Transverse colon (tissue), 4 donors: ENCODE results near the gene PLCG2. TPM values are rescaled to one million over a fixed set of nuclear protein-coding genes. Genes with fewer than 3 reads are reported as not detected.
"Not testable (repeated sequence)": the region's sequence is repeated elsewhere in the genome, so short reads cannot be mapped to it uniquely, and the experiment has no call there.

ENCODE experiments used
- DNase-seq: peaks from one replicate; pipeline ENCODE4 v3.0.0-alpha.2; 2019
- H3K27ac ChIP-seq, 4 donors: fragments of 200-600 bp; sonication (generic); 2 replicates each; pipeline ENCODE4 v1.5.1; 2016 to 2018; ENCODE audit warnings: inconsistent platforms in 4 of 4
- H3K27me3 ChIP-seq: fragments of 200-600 bp; sonication (generic); 2 replicates; pipeline ENCODE4 v1.5.1; 2017; ENCODE audit warnings: inconsistent platforms
- H3K36me3 ChIP-seq, 4 donors: fragments of 200-600 bp; sonication (generic); 2 replicates each; pipeline ENCODE4 v1.5.1; 2017 to 2019; ENCODE audit warnings: inconsistent platforms in 4 of 4
- H3K4me1 ChIP-seq, 4 donors: fragments of 200-600 bp; sonication (generic); 2 replicates each; pipeline ENCODE4 v1.5.1; 2017 to 2020; ENCODE audit warnings: inconsistent platforms in 4 of 4
- H3K4me3 ChIP-seq, 4 donors: fragments of 200-600 bp; sonication (generic); 1 replicate in 1 of 4; 2 replicates in 3 of 4; pipeline versions ENCODE4 v1.5.1 to v1.6.1; 2017 to 2019; ENCODE audit warnings: inconsistent platforms in 4 of 4
- H3K9me3 ChIP-seq, 2 donors: fragments of 200-600 bp; sonication (generic); 2 replicates each; pipeline ENCODE4 v1.5.1; 2017 to 2019; ENCODE audit warnings: inconsistent platforms in 2 of 2
- EP300 ChIP-seq: sonication (generic); formaldehyde crosslinking; IDR thresholded peaks from one replicate; pipeline ENCODE4 v1.6.1; 2017; ENCODE audit warnings: antibody characterized with exemption, low read depth
- POLR2A ChIP-seq: fragments of 450-650 bp; IDR thresholded peaks from one replicate; pipeline ENCODE4 v1.6.1; 2016; ENCODE audit warnings: antibody characterized with exemption, mild to moderate bottlenecking, moderate library complexity
- POLR2AphosphoS5 ChIP-seq, 3 donors: sonication (generic); formaldehyde crosslinking; IDR thresholded peaks; one replicate each; pipeline ENCODE4 v1.6.1; 2016; ENCODE audit warnings: antibody characterized with exemption in 3 of 3
- WGBS, 2 donors: methylation state at CpG; one replicate each; pipeline ENCODE4 v1.1.5; 2018; ENCODE audit warnings: low coverage in 1 of 2; 5-methylcytosine and 5-hydroxymethylcytosine counted together
- in situ Hi-C, 4 donors: fragments of 200-750 bp; cut with MboI; loops; one replicate each; pipeline versions ENCODE4 v1.15.0 to v1.15.1; 2017; ENCODE audit warnings: low sequenced_read_pairs in 3 of 4, low pct_ligation_motif_present in 1 of 4, low pct_unique_long_range_greater_than_20kb in 1 of 4
- intact Hi-C: fragments of 100-400 bp; cut with DNase I; formaldehyde crosslinking; loops from one replicate; pipeline ENCODE4 v1.15.1; 2023; ENCODE audit warnings: low total_unique reads
- total RNA-seq, 4 donors: library from RNA; depleted of rRNA; stranded (reverse); fragments of >200 nt; gene quantifications; one replicate each; pipeline ENCODE4 v1.1.0, GENCODE V29; 2016
- TF ChIP-seq, protein P1 (sequence below), 5 experiments: fragments of 200-600 bp in 3 of 5; fragments of 450-650 bp in 2 of 5; sonication (generic) in 3 of 5; IDR thresholded peaks; 1 replicate in 2 of 5; 2 replicates in 3 of 5; pipeline ENCODE4 v1.5.1; 2016 to 2017; ENCODE audit warnings: antibody characterized with exemption in 5 of 5, inconsistent platforms in 3 of 5, mild to moderate bottlenecking in 2 of 5, moderate library complexity in 1 of 5

The PLCG2 gene
- total RNA-seq, 4 donors from 2014 or later, result 9.0 to 65.9 (median 28.6) TPM

DNA sequence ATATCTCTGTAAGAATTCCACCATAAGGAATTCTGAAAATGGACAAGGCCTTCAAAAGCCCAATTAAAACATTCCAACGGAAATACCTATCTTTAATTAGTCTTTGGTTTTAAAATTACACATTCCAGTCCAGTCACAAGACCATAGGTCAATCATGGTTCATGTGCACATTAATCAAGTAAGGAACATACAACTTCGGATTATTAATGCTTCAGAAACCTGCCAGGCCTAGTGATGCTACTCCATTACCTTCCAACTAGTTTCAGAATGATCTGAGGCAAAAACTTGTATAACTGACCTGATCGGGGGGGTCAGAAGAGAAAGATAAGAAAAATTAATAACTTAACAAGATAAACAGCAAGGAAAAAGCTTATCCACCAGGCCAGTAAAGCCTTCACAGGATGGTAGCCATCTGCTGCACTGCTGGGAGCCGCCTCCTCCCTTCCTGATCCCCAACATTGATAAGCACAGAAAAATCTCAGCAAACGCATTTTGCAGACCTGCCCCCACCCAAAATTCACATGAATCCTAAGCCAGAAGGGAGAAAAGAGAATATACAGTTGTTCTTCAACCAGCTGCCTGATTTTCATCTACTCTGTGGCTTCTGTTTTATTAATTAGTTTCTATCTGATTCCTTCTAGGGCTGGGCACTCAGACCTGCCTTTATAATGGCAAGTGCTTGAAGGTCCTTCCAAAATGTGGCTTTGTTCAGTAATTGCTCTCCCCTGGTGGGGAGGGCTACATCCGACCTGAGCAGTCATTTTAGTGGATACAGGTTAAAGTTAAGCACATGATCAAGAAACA, 226.1 kb downstream of the PLCG2 start:
- H3K9me3 ChIP-seq, result peaks cover 0 to 12% of the 10 kb centered on the region in 2 donors
- no peaks in the 10 kb centered on the region for H3K27me3 ChIP-seq
- no peak overlapping the region for H3K4me3 ChIP-seq
- intact Hi-C loops (no loop called here), in situ Hi-C loops (no loop called here)
- H3K27ac ChIP-seq, result no peak overlapping the region
- DNase-seq, result no peak
- peaks cover 0 to under 1% (median under 1%) of the 10 kb centered on the region in 4 donors for H3K4me1 ChIP-seq
- peaks cover 0 to 4% (median 0%) of the 10 kb centered on the region in 4 donors for H3K36me3 ChIP-seq
- TF ChIP-seq EP300 (no peak), POLR2A (no peak), POLR2AphosphoS5 (IDR thresholded peaks at IDR 0.05) (no peak)
- TF ChIP-seq, protein P1, sequence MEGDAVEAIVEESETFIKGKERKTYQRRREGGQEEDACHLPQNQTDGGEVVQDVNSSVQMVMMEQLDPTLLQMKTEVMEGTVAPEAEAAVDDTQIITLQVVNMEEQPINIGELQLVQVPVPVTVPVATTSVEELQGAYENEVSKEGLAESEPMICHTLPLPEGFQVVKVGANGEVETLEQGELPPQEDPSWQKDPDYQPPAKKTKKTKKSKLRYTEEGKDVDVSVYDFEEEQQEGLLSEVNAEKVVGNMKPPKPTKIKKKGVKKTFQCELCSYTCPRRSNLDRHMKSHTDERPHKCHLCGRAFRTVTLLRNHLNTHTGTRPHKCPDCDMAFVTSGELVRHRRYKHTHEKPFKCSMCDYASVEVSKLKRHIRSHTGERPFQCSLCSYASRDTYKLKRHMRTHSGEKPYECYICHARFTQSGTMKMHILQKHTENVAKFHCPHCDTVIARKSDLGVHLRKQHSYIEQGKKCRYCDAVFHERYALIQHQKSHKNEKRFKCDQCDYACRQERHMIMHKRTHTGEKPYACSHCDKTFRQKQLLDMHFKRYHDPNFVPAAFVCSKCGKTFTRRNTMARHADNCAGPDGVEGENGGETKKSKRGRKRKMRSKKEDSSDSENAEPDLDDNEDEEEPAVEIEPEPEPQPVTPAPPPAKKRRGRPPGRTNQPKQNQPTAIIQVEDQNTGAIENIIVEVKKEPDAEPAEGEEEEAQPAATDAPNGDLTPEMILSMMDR (IDR thresholded peaks at IDR 0.05), result no peak
- 81 to 94% methylated on average over 5 to 6 of the region's 6 CpGs for WGBS, 2 donors

DNA sequence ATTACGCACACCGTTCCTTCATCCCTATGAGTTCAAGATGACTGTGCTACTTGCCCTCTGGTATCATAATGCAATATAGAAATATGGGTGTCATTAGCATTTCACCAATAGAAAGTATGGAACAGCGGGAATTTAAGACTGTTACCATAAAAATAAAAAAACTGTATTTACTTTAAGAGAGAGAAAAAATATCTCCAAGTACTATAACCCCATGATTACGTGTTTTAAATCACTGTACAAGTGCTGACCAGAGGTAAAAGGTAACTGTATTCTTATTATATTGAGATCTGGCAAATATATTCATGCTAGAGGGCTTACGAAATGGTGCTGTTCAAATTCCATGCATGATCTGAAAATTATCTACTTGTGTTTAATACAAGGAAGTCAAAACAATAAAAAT, 226.9 kb downstream of the PLCG2 start:
- peaks cover 0 to 12% of the 10 kb centered on the region in 2 donors for H3K9me3 ChIP-seq
- intact Hi-C loops, result no loop called here
- H3K27ac ChIP-seq, result no peak overlapping the region
- peaks cover 0 to 7% (median 2%) of the 10 kb centered on the region in 4 donors for H3K4me1 ChIP-seq
- no peak for DNase-seq
- TF ChIP-seq POLR2A, result no peak
- no peak for TF ChIP-seq EP300
- TF ChIP-seq POLR2AphosphoS5 (IDR thresholded peaks at IDR 0.05), result no peak
- TF ChIP-seq, protein P1 (IDR thresholded peaks at IDR 0.05), result no peak
- H3K27me3 ChIP-seq, result no peaks in the 10 kb centered on the region
- H3K36me3 ChIP-seq, result peaks cover 0 to 4% (median 0%) of the 10 kb centered on the region in 4 donors
- H3K4me3 ChIP-seq, result no peak overlapping the region
- in situ Hi-C loops, result no loop called here
- 61 to 74% methylated on average over 5 of the region's 5 CpGs for WGBS, 2 donors

DNA sequence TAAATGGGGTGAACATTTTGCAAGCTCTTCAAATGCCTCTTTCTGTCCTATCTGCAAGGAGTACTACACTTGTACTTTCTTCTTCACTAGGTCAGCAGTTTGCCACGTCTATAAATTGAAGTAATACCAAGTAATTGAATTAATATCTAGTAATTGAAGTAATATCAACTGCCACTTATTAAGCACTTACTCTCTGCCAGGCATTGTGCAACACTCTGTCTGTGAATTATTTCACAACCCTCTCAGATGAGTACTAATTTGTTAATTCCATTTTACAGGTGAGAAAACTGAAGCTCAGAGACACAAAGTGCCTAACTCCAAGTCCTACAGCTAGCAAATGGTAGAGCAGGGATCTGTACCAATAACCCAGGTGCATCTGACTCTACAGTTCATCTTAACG, 228.1 kb downstream of the PLCG2 start:
- H3K4me3 ChIP-seq, result no peak overlapping the region
- no peak for DNase-seq
- TF ChIP-seq, protein P1 (IDR thresholded peaks at IDR 0.05), result no peak
- TF ChIP-seq EP300 (no peak), POLR2AphosphoS5 (IDR thresholded peaks at IDR 0.05) (no peak), POLR2A (no peak)
- H3K4me1 ChIP-seq, result peaks cover 0 to 7% (median 2%) of the 10 kb centered on the region in 4 donors
- H3K36me3 ChIP-seq, result peaks cover 0 to 4% (median 0%) of the 10 kb centered on the region in 4 donors
- peaks cover 4% of the 10 kb centered on the region for H3K27me3 ChIP-seq
- no peak overlapping the region for H3K27ac ChIP-seq
- 73 to 91% methylated on average over 2 of the region's 2 CpGs for WGBS, 2 donors
- in situ Hi-C loops (no loop called here), intact Hi-C loops (no loop called here)
- H3K9me3 ChIP-seq, result peaks cover 0 to 12% of the 10 kb centered on the region in 2 donors

DNA sequence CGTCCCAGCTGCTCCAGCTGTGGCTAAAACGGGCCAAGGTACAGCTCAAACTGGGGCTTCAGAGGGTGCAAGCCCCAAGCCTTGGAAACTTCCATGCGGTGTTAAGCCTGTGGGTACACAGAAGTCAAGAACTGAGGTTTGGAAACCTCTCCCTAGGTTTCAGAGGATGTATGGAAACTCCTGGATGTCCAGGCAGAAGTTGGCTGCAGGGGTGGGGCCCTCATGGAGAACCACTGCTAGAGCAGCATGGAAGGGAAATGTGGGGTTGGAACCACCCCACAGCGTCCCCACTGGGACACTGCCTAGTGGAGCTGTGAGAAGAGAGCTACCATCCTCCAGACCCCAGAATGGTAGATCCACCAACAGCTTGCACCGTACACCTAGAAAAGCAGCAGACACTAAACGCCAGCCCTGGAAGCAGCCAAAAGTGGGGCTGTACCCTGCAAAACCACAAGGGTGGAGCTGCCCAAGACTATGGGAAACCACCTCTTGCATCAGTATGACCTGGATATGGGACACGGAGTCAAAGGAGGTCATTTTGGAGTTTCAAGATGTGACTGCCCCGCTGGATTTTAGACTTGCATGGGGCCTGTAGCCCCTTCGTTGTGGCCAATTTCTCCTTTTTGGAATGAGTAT, 230.0 kb downstream of the PLCG2 start:
- peaks cover 0 to 7% (median 2%) of the 10 kb centered on the region in 4 donors for H3K4me1 ChIP-seq
- TF ChIP-seq POLR2A, result no peak
- no peak for TF ChIP-seq POLR2AphosphoS5 (IDR thresholded peaks at IDR 0.05)
- TF ChIP-seq, protein P1 (IDR thresholded peaks at IDR 0.05), result no peak
- no peak for TF ChIP-seq EP300
- intact Hi-C loops (no loop called here), in situ Hi-C loops (no loop called here)
- H3K27ac ChIP-seq, result no peak overlapping the region
- peaks cover 4% of the 10 kb centered on the region for H3K27me3 ChIP-seq
- H3K4me3 ChIP-seq, result no peak overlapping the region
- peaks cover 0 to 12% of the 10 kb centered on the region in 2 donors for H3K9me3 ChIP-seq
- H3K36me3 ChIP-seq, result peaks cover 0 to 4% (median 0%) of the 10 kb centered on the region in 4 donors
- WGBS, 2 donors, result 89 to 100% methylated on average over 3 to 9 of the region's 9 CpGs
- DNase-seq, result no peak

DNA sequence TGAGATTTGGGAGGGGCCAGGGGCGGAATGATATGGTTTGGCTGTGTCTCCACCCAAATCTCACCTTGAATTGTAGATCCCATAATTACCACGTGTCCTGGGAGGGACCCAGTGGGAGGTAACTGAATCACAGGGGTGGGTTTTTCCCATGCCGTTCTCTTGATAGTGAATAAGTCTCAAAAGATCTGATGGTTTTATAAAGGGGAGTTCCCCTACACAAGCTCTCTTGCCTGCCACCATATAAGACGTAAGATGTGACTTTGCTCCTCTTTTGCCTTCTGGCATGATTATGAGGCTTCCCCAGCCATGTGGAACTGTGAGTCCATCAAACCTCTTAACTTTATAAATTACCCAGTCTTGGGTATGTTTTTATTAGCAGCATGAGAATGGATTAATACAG, 230.7 kb downstream of the PLCG2 start:
- WGBS, 2 donors, result 81 to 92% methylated on average over 2 to 4 of the region's 4 CpGs
- in situ Hi-C loops, result not testable (repeated sequence)

More for the DNA sequence above, 230.7 kb downstream of the PLCG2 start:
- intact Hi-C loops, H3K4me3 ChIP-seq, H3K27me3 ChIP-seq, H3K36me3 ChIP-seq, DNase-seq, H3K27ac ChIP-seq, H3K4me1 ChIP-seq: not testable (repeated sequence)
- H3K9me3 ChIP-seq, result peaks cover 2 to 12% of the 10 kb centered on the region in 2 donors
